A375 (cell line): ENCODE measurements around the gene TSPAN6. TPM values are rescaled to one million over a fixed set of nuclear protein-coding genes. Genes with fewer than 3 reads are reported as not detected.

Experiments
- total RNA-seq: library from RNA; depleted of rRNA; stranded (reverse); fragments of >200 nt; shearing (Covaris generic); gene quantifications from 2 replicates; pipeline ENCODE4 v1.2.3, GENCODE V29; 2014; rRNA removed

The TSPAN6 gene
- 6.9 and 9.9 TPM in 2 replicates for total RNA-seq

GRCh38 chrX:100636321-100636991 is at the start of gene TSPAN6:
Gene TSPAN6 (minus strand): TSS chrX:100636806. CDS start chrX:100636694, 112 bp downstream.

GRCh38 chrX:100643956-100644860 is 7.6 kb upstream of the TSPAN6 start, which contains the start of gene SRPX2:
Gene SRPX2 (plus strand): TSS chrX:100644199. CDS start chrX:100646323, 2,124 bp downstream.

GRCh38 chrX:100584611-100585010 is 52.0 kb downstream of the TSPAN6 start, which contains the start of gene TNMD:
Gene TNMD (plus strand): TSS chrX:100584936. CDS start chrX:100585019, 83 bp downstream.

Other genes with a start within 250 kb of the TSPAN6 start
- gene PCDH19, start 226.5 kb downstream of the TSPAN6 start, total RNA-seq, result under 0.01 TPM in 1 of 2 replicates, not detected in the other
- not detected in 2 replicates for gene TNMD, start 51.9 kb downstream of the TSPAN6 start, total RNA-seq
- gene SRPX2, start 7.4 kb upstream of the TSPAN6 start, total RNA-seq, result 16.0 and 17.7 TPM in 2 replicates
- gene SYTL4, start 95.3 kb upstream of the TSPAN6 start, total RNA-seq, result 1.3 and 1.8 TPM in 2 replicates
- 46.0 and 49.9 TPM in 2 replicates for gene CSTF2, start 183.6 kb upstream of the TSPAN6 start, total RNA-seq
- not detected in 2 replicates for gene NOX1, start 237.6 kb upstream of the TSPAN6 start, total RNA-seq